Fibroblast of lung (primary cell): ENCODE data around the gene C11orf86.

ENCODE experiments used
- CTCF ChIP-seq, 2 donors: IDR thresholded peaks in 1 of 2; conservative IDR thresholded peaks in 1 of 2; 1 replicate in 1 of 2; 2 replicates in 1 of 2; pipeline ENCODE4 v1.5.1; 2011 to 2012; ENCODE audit warnings: low read length in 2 of 2, control low read depth in 1 of 2, inconsistent platforms in 1 of 2, low read depth in 1 of 2, mild to moderate bottlenecking in 1 of 2
- EZH2 ChIP-seq: IDR thresholded peaks from 2 replicates; pipeline ENCODE4 v1.5.1; 2012; ENCODE audit warnings: low read length, control low read depth, mild to moderate bottlenecking; ENCODE audit errors: missing control alignments

- TF ChIP-seq CTCF (conservative IDR thresholded peaks at IDR 0.05 in 1 of 2, IDR thresholded peaks at IDR 0.05 in 1 of 2; ENCODE audit: low read depth in 1 of 2, low read length in 2 of 2) (no peak), EZH2 (no peak)
Observed at GRCh38 chr11:66958956-66959274, 16.2 kb upstream of the C11orf86 start.
